GM19025 (cell line): ENCODE measurements around the gene SBK3.

Experiments
- ATAC-seq: cut with Tn5 transposase; IDR thresholded peaks from one replicate; pipeline ENCODE4 v1.9.1; 2021; ENCODE audit warnings: mild to moderate bottlenecking, low read depth, moderate library complexity; ENCODE audit not compliant: unreplicated experiment

The SBK3 gene

GRCh38 chr19:55493052-55493644 lies 52.2 kb downstream of the SBK3 start:
- no peak for ATAC-seq

GRCh38 chr19:55492362-55492944 lies 52.9 kb downstream of the SBK3 start:
- no peak for ATAC-seq

- ATAC-seq: no peak
Measured at GRCh38 chr19:55491546-55492360, 53.6 kb downstream of the SBK3 start.
